ENCODE measurements around the gene TUT7.
A peak's percentile ranks its signal among the peaks of the same experiment; 100 is the strongest.

TUT7 gene

GRCh38 chr9:86286278-86286677 is 67.9 kb downstream of the TUT7 start:
- H2AFZ ChIP-seq (ENCODE audit: low read depth, low read length) = no peak overlapping the region
- no peaks in the 10 kb centered on the region for H4K20me1 ChIP-seq (ENCODE audit: insufficient read depth, low read length)
- H3K27ac ChIP-seq (ENCODE audit: low read length) = peak overlapping the region; percentile 58
- H3K27me3 ChIP-seq (ENCODE audit: low read depth, low read length) = no peaks in the 10 kb centered on the region
- TF ChIP-seq EZH2phosphoT487 (IDR thresholded peaks at IDR 0.05; ENCODE audit: low read depth) = no peak
- TF ChIP-seq CTCF (IDR thresholded peaks at IDR 0.05; ENCODE audit: low read depth, low read length) = no peak
- H3K36me3 ChIP-seq (replicated peaks; ENCODE audit: low read depth, low read length) = peaks cover 9% of the 10 kb centered on the region
- H3K4me1 ChIP-seq (ENCODE audit: low read length) = peaks cover 63% of the 10 kb centered on the region
- no peak overlapping the region for H3K4me3 ChIP-seq (ENCODE audit: low read length)
- peak overlapping the region; percentile 8; the same call in 1 of the 2 replicates for H3K9ac ChIP-seq (ENCODE audit: low read length)
- no peaks in the 10 kb centered on the region for H3K9me3 ChIP-seq (ENCODE audit: insufficient read depth, low read length)
- H3K79me2 ChIP-seq (ENCODE audit: low read length) = peaks cover 7% of the 10 kb centered on the region
- peak overlapping the region; percentile 33; the same call in 1 of the 2 replicates for H3K4me2 ChIP-seq (ENCODE audit: low read length)

- peaks cover 18% of the 10 kb centered on the region for H3K79me2 ChIP-seq (ENCODE audit: low read length)
- H3K4me2 ChIP-seq (ENCODE audit: low read length) = peak overlapping the region; percentile 15; the same call in 1 of the 2 replicates
- peaks cover 5% of the 10 kb centered on the region; the same call in 1 of the 2 replicates for H4K20me1 ChIP-seq (ENCODE audit: insufficient read depth, low read length)
- peaks cover 9% of the 10 kb centered on the region for H3K36me3 ChIP-seq (replicated peaks; ENCODE audit: low read depth, low read length)
- TF ChIP-seq EZH2phosphoT487 (IDR thresholded peaks at IDR 0.05; ENCODE audit: low read depth) (no peak), CTCF (IDR thresholded peaks at IDR 0.05; ENCODE audit: low read depth, low read length) (no peak)
- peak overlapping the region; percentile 37; the same call in 1 of the 2 replicates for H3K27ac ChIP-seq (ENCODE audit: low read length)
- no peaks in the 10 kb centered on the region for H3K27me3 ChIP-seq (ENCODE audit: low read depth, low read length)
- H3K4me3 ChIP-seq (ENCODE audit: low read length) = no peak overlapping the region
- H2AFZ ChIP-seq (ENCODE audit: low read depth, low read length) = no peak overlapping the region
- no peak overlapping the region for H3K9ac ChIP-seq (ENCODE audit: low read length)
- H3K4me1 ChIP-seq (ENCODE audit: low read length) = peaks cover 70% of the 10 kb centered on the region
- H3K9me3 ChIP-seq (ENCODE audit: insufficient read depth, low read length) = no peaks in the 10 kb centered on the region
Measured at GRCh38 chr9:86285261-86285660, 68.9 kb downstream of the TUT7 start.

- H3K27me3 ChIP-seq (ENCODE audit: low read depth, low read length) = no peaks in the 10 kb centered on the region
- H3K36me3 ChIP-seq (replicated peaks; ENCODE audit: low read depth, low read length) = peaks cover 18% of the 10 kb centered on the region
- peaks cover 38% of the 10 kb centered on the region for H3K79me2 ChIP-seq (ENCODE audit: low read length)
- peaks cover 22% of the 10 kb centered on the region for H4K20me1 ChIP-seq (ENCODE audit: insufficient read depth, low read length)
- peak overlapping the region; percentile 76 for H3K27ac ChIP-seq (ENCODE audit: low read length)
- H3K4me3 ChIP-seq (ENCODE audit: low read length) = peak overlapping the region; percentile 86
- H3K4me2 ChIP-seq (ENCODE audit: low read length) = peak overlapping the region; percentile 97
- TF ChIP-seq CTCF (IDR thresholded peaks at IDR 0.05; ENCODE audit: low read depth, low read length) (no peak), EZH2phosphoT487 (IDR thresholded peaks at IDR 0.05; ENCODE audit: low read depth) (no peak)
- peak overlapping the region; percentile 73 for H2AFZ ChIP-seq (ENCODE audit: low read depth, low read length)
- H3K4me1 ChIP-seq (ENCODE audit: low read length) = peaks cover 54% of the 10 kb centered on the region
- no peaks in the 10 kb centered on the region for H3K9me3 ChIP-seq (ENCODE audit: insufficient read depth, low read length)
- H3K9ac ChIP-seq (ENCODE audit: low read length) = peak overlapping the region; percentile 71
Measured at GRCh38 chr9:86282979-86283535, 71.2 kb downstream of the TUT7 start.

GRCh38 chr9:86282077-86282978 is 71.9 kb downstream of the TUT7 start, which contains the start of gene ISCA1:
Gene ISCA1 (minus strand): TSS chr9:86282538. CDS start chr9:86282458, 80 bp downstream.
- TF ChIP-seq EZH2phosphoT487 (IDR thresholded peaks at IDR 0.05; ENCODE audit: low read depth) = no peak
- no peak for TF ChIP-seq CTCF (IDR thresholded peaks at IDR 0.05; ENCODE audit: low read depth, low read length)
- Histone ChIP-seq H3K9me3 (ENCODE audit: insufficient read depth, low read length) (no peaks in the 10 kb centered on the region), H3K27ac (ENCODE audit: low read length) (peak within 1 kb of the TSS; percentile 76), H3K4me3 (ENCODE audit: low read length) (peak within 1 kb of the TSS; percentile 86), H3K27me3 (ENCODE audit: low read depth, low read length) (no peaks in the 10 kb centered on the region), H2AFZ (ENCODE audit: low read depth, low read length) (peak within 1 kb of the TSS; percentile 87), H3K79me2 (ENCODE audit: low read length) (peaks cover 46% of the 10 kb centered on the region), H3K4me1 (ENCODE audit: low read length) (peaks cover 47% of the 10 kb centered on the region), H3K4me2 (ENCODE audit: low read length) (peak within 1 kb of the TSS; percentile 97), H4K20me1 (ENCODE audit: insufficient read depth, low read length) (peaks cover 28% of the 10 kb centered on the region), H3K9ac (ENCODE audit: low read length) (peak within 1 kb of the TSS; percentile 71), H3K36me3 (replicated peaks; ENCODE audit: low read depth, low read length) (peaks cover 18% of the 10 kb centered on the region)

Measured in OCI-LY3 (cell line).